ENCODE results near the gene LRRC23.
A peak's percentile ranks its signal among the peaks of the same experiment; 100 is the strongest.
"Not testable (repeated sequence)": the region's sequence is repeated elsewhere in the genome, so short reads cannot be mapped to it uniquely, and the experiment has no call there.

The LRRC23 gene
- total RNA-seq = 2.5 to 8.2 reads per million in 2 experiments

DNA sequence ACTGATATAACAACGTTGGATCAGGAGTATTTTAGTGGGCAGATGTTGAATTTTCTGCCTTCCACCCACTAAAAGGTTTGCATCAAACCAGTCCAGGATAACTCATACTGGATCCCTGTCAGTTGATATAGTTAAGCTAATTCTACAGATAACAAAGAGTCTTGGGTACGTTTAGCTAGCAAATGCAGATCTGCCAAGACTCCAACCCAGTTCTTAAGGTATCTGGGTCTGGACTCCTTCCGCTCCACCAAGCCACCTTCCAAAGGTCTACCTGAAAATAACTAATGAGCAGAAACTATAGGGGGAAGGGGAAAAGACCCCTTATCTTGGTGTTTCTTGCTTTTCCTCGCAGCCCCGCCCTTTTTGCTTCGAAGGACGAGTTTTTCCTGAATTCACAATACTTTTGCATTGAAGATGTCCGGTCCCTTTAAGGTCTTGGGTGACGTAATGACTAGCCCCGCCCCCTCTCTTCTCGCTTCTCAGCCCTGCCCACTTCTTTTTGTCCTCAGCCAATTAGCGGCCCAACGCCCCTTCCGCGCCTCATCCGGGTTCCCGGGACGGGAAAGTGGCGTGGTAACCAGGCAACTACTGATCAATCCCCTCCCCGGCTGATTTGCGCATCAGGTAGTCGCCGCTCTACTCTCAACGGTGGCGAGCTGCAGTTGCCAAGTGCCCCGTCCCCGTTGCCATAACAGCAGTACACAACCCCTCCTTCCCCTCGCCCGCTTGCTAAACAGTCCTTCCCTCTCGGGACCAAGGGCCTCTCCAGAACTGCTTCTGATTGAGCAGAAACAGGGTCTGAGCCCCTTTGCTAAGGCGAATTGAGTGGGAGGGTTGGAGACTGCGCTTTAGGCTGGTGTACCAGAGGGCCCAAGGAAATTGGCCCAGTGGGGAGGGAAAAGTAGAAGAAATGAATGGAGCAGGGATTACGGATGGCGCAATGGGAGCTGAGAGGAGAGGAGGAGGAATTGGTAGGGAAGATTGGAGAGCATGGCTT is at the start of gene LRRC23:
Gene LRRC23, plus strand, starts transcription at position 543 of the 997 bp plus-strand sequence. CDS start 812 bp downstream, outside the sequence.
- DNase-seq (ENCODE audit: low read depth) = peak; percentile 97

- no peak for DNase-seq (ENCODE audit: low read depth)
Observed at GRCh38 chr12:6855322-6855721, 49.3 kb upstream of the LRRC23 start.

DNA sequence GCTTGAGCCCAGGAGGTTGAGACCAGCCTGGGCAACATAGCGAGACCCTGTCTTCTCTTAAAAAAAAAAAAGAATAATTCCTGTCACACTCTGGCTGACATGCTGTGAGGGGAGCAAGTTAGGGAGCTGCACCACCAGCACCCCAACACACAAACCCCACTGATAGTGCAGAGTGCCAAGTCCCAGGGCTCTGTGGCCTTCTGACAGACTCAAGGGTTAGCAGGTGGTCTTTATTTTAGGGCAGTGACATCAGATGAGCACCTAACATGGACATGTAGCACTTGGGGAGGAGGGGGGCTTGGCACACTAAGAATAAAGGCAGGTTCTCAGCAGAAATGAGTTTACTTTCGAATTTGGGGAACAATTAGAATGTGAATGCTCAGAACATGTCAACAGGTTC is 45.8 kb upstream of the LRRC23 start:
- DNase-seq (ENCODE audit: low read depth) = no peak

DNA sequence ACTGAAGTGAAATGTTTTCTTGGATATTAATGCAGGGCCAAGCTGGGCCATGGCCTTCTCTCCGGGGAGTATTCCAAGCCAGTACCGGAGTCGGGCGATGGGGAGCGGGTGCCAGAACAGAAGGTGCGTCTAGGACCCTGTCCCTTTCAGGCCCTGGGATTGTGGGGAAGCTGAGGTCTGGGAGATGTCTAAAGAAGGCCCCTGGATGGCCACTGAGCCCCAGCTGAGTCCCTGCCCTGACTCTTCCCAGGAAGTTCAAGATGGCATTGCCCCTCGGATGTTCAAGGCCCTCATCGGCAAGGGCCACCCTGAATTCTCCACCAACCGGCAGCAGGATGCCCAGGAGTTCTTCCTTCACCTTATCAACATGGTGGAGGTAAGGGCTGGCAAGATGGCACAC is 44.5 kb upstream of the LRRC23 start:
- no peak for DNase-seq (ENCODE audit: low read depth)

DNA sequence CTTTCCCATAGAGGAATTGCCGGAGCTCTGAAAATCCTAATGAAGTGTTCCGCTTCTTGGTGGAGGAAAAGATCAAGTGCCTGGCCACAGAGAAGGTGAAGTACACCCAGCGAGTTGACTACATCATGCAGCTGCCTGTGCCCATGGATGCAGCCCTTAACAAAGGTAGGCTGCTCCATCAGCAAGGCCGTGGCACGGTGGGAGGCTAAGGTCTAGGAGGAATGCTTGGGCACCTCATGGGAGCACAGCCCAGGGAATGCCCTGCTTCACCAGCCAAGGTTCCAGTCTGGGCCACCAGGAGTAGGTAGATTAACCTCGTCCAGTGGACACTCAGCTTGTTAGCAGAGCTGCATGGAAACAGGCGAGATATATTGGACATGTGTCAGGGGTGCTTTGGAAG is 43.7 kb upstream of the LRRC23 start:
- DNase-seq (ENCODE audit: low read depth) = no peak

- DNase-seq (ENCODE audit: low read depth) = no peak
Observed at GRCh38 chr12:6861391-6861790, 43.2 kb upstream of the LRRC23 start.

GRCh38 chr12:6863033-6863432 is 41.6 kb upstream of the LRRC23 start:
- no peak for DNase-seq (ENCODE audit: low read depth)

DNA sequence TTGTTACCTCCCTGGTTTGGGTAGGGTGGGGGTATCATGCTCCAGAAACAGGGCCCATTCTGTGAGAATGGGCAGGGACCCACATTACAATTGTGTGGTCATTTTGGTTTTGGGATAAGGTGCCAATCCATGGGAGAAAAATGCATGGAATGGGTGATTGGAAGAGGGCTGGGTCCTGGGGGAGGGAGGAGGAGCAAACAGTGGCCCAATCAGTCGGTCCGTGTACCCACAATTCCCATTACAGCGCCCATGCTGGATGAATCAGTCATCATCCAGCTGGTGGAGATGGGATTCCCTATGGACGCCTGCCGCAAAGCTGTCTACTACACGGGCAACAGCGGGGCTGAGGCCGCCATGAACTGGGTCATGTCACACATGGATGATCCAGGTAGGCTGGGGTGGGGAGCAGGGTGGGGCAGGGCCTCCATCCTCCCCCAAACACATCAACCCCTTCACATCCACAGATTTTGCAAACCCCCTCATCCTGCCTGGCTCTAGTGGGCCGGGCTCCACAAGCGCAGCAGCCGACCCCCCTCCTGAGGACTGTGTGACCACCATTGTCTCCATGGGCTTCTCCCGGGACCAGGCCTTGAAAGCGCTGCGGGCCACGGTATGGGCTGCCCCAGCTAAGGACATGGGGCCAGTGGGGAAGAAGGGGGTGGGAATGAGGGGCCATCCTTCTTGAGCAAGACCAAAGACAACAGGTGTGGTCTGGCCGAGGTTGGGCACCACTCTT is 40.9 kb upstream of the LRRC23 start:
- no peak for DNase-seq (ENCODE audit: low read depth)

GRCh38 chr12:6865307-6865706 is 39.3 kb upstream of the LRRC23 start:
- not testable (repeated sequence) for DNase-seq (ENCODE audit: low read depth)

GRCh38 chr12:6866163-6866919 is 38.3 kb upstream of the LRRC23 start:
- no peak for DNase-seq (ENCODE audit: low read depth)

DNA sequence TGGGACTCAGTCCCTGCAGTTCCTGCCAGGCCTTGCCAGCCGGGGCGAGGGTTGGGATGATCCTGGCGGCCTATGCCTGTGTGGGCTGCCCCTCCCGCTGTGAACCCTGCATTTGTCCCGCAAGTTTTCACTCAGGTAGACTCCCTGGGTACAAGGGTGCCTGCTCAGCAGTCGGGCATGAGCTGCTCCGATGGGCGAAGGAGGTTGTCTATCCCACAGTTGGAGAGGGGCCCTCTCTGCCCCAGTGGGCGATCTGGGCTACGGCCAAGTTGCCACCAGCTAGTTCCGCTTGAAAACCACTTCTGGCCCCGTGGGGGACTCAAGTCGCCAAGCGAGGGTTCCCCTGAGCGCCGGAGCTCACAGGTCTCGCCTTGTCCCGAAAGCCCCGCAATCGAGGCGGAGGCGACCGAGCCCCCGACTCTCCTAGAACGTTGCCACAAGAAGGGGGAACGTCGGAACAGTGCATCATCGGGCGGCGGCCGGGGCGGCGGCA is 37.7 kb upstream of the LRRC23 start:
- DNase-seq (ENCODE audit: low read depth) = no peak

GRCh38 chr12:6867413-6868210 is 37.0 kb upstream of the LRRC23 start, which contains the start of gene TPI1:
TPI1 (plus strand) TSS chr12:6867531; CDS start chr12:6867567, 36 bp downstream.
- DNase-seq (ENCODE audit: low read depth) = peak; percentile 63

- no peak for DNase-seq (ENCODE audit: low read depth)
Observed at GRCh38 chr12:6868211-6869048, 36.2 kb upstream of the LRRC23 start.

- DNase-seq (ENCODE audit: low read depth) = peak; percentile 76
Observed at GRCh38 chr12:6869049-6870021, 35.3 kb upstream of the LRRC23 start.

GRCh38 chr12:6870304-6870703 is 34.3 kb upstream of the LRRC23 start:
- DNase-seq (ENCODE audit: low read depth) = not testable (repeated sequence)

- no peak for DNase-seq (ENCODE audit: low read depth)
Observed at GRCh38 chr12:6871052-6871957, 33.3 kb upstream of the LRRC23 start.

All from T follicular helper cell (primary cell).